Neural cell (in vitro differentiated cells): ENCODE data around the gene ACYP2. TPM values are rescaled to one million over a fixed set of nuclear protein-coding genes. Genes with fewer than 3 reads are reported as not detected.

Experiments used
- H2AFZ ChIP-seq: fragments of 200-600, 300-800 bp; sonication (generic), shearing (Covaris generic); 2 replicates; pipeline ENCODE4 v1.6.0; 2014; ENCODE audit warnings: low read depth, mild to moderate bottlenecking, antibody characterized with exemption, low read length, moderate library complexity
- H3F3A ChIP-seq: fragments of 200-600 bp; shearing (Covaris generic); 2 replicates; pipeline ENCODE4 v1.6.1; 2016; ENCODE audit warnings: mild to moderate bottlenecking, moderate library complexity, mixed read lengths, antibody characterized with exemption, low read length; ENCODE audit not compliant: insufficient read depth, poor library complexity, severe bottlenecking
- H3K27ac ChIP-seq: fragments of 200-600, 300-800 bp; sonication (generic), shearing (Covaris generic); 2 replicates; pipeline ENCODE4 v1.5.1; 2014; ENCODE audit warnings: mild to moderate bottlenecking, low read length, moderate library complexity
- H3K27me3 ChIP-seq: fragments of 300-800, 200-600 bp; sonication (generic), shearing (Covaris generic); 2 replicates; pipeline ENCODE4 v1.6.0; 2014; ENCODE audit warnings: mild to moderate bottlenecking, low read depth, low read length, moderate library complexity; ENCODE audit not compliant: insufficient read depth
- H3K36me3 ChIP-seq: fragments of 300-800, 200-600 bp; sonication (generic), shearing (Covaris generic); 2 replicates; pipeline ENCODE4 v1.5.1; 2014; ENCODE audit warnings: mild to moderate bottlenecking, antibody characterized with exemption, low read length, moderate library complexity; ENCODE audit not compliant: insufficient read depth
- H3K4me2 ChIP-seq: fragments of 300-800, 200-600 bp; sonication (generic), shearing (Covaris generic); 2 replicates; pipeline ENCODE4 v1.6.0; 2014; ENCODE audit warnings: mild to moderate bottlenecking, low read length
- H3K4me3 ChIP-seq: fragments of 300-800, 200-600 bp; sonication (generic), shearing (Covaris generic); 2 replicates; pipeline ENCODE4 v1.5.1; 2014; ENCODE audit warnings: mild to moderate bottlenecking, low read length, moderate library complexity
- H3K79me2 ChIP-seq: fragments of 200-600 bp; shearing (Covaris generic); replicated peaks from 2 replicates; pipeline ENCODE4 v1.6.0; 2014; ENCODE audit warnings: mild to moderate bottlenecking, low read length, moderate library complexity; ENCODE audit not compliant: insufficient read depth
- H3K9ac ChIP-seq: fragments of 300-800, 200-600 bp; sonication (generic), shearing (Covaris generic); 2 replicates; pipeline ENCODE4 v1.6.1; 2016; ENCODE audit warnings: mild to moderate bottlenecking, low read length, mixed read lengths
- H3K9me2 ChIP-seq: fragments of 200-600 bp; shearing (Covaris generic); 2 replicates; pipeline ENCODE4 v1.6.1; 2016; ENCODE audit warnings: mild to moderate bottlenecking, low read length, mixed read lengths; ENCODE audit not compliant: insufficient read depth
- H3K9me3 ChIP-seq: fragments of 200-600, 300-800 bp; sonication (generic), shearing (Covaris generic); 2 replicates; pipeline ENCODE4 v1.6.1; 2016; ENCODE audit warnings: mild to moderate bottlenecking, mixed run types, low read length, moderate library complexity, mixed read lengths
- H4K20me1 ChIP-seq: fragments of 200-600 bp; shearing (Covaris generic); 2 replicates; pipeline ENCODE4 v1.6.1; 2016; ENCODE audit warnings: mild to moderate bottlenecking, mixed run types; ENCODE audit not compliant: insufficient read depth
- EP300 ChIP-seq: fragments of 450-650 bp; conservative IDR thresholded peaks from 2 replicates; pipeline ENCODE4 v1.6.1; 2014; ENCODE audit warnings: antibody characterized with exemption, mild to moderate bottlenecking, moderate library complexity; ENCODE audit not compliant: poor library complexity, severe bottlenecking
- EZH2 ChIP-seq: fragments of 200-600, 300-800 bp; shearing (Covaris generic), sonication (generic); IDR thresholded peaks from 2 replicates; pipeline ENCODE4 v1.6.1; 2014; ENCODE audit warnings: antibody characterized with exemption, low read length, borderline replicate concordance, mild to moderate bottlenecking; ENCODE audit not compliant: insufficient read depth, poor library complexity, severe bottlenecking
- MXI1 ChIP-seq: fragments of 450-650 bp; conservative IDR thresholded peaks from 2 replicates; pipeline ENCODE4 v1.6.1; 2014; ENCODE audit warnings: antibody characterized with exemption, mild to moderate bottlenecking; ENCODE audit not compliant: poor library complexity, severe bottlenecking
- POLR2AphosphoS5 ChIP-seq: IDR thresholded peaks from 2 replicates; pipeline ENCODE4 v1.6.1; 2012
- RAD21 ChIP-seq: fragments of 450-650 bp; conservative IDR thresholded peaks from 2 replicates; pipeline ENCODE4 v1.6.1; 2014; ENCODE audit warnings: antibody characterized with exemption, mild to moderate bottlenecking, moderate library complexity
- SMC3 ChIP-seq: fragments of 450-650 bp; conservative IDR thresholded peaks from 2 replicates; pipeline ENCODE4 v1.6.1; 2014; ENCODE audit warnings: antibody characterized with exemption, mild to moderate bottlenecking, moderate library complexity; ENCODE audit not compliant: poor library complexity
- TAF1 ChIP-seq: IDR thresholded peaks from 2 replicates; pipeline ENCODE4 v1.6.1; 2012; ENCODE audit warnings: low read depth
- polyA plus RNA-seq: library from polyadenylated mRNA; depleted of rRNA; stranded (reverse); fragments of >200 nt; gene quantifications from 2 replicates; pipeline ENCODE4 v1.2.3, GENCODE V29; 2014
- TF ChIP-seq, protein P1 (sequence below): fragments of 450-650 bp; IDR thresholded peaks from 2 replicates; pipeline ENCODE4 v1.5.1; 2014; ENCODE audit warnings: antibody characterized with exemption, mild to moderate bottlenecking, moderate library complexity; ENCODE audit not compliant: poor library complexity, severe bottlenecking
- TF ChIP-seq, protein P2 (sequence below): IDR thresholded peaks from 2 replicates; pipeline ENCODE4 v1.6.1; 2012; ENCODE audit warnings: borderline replicate concordance

The ACYP2 gene
- polyA plus RNA-seq, 1 donor from 2014 or later: 48.2 TPM

DNA sequence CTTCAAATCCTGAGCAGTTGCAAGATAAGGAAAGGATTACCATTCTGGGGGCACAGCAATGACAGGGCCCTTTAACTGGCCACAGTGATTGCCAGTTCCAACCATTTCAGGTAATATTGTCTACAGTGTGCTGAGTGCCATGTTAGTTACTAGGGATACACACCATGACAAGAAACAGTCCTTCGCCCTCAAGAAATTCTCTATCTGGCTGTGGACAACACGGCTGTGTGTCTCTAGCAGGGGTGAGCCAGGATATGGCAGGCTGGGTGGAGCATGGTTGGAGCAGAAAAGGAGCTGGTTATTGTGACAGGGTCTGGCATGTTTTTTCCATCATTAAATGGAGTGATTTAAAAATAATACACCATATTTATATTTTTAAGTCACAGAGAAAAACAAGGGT is 109.6 kb downstream of the ACYP2 start:
- Histone ChIP-seq H4K20me1 (no peaks in the 10 kb centered on the region), H3K36me3 (no peaks in the 10 kb centered on the region), H3K27me3 (no peaks in the 10 kb centered on the region), H3K4me2 (no peak overlapping the region), H3K79me2 (no peaks in the 10 kb centered on the region), H3K4me3 (no peak overlapping the region), H3K9ac (no peak overlapping the region), H2AFZ (no peak overlapping the region), H3K9me2 (no peaks in the 10 kb centered on the region), H3F3A (no peaks in the 10 kb centered on the region), H3K9me3 (no peaks in the 10 kb centered on the region), H3K27ac (no peak overlapping the region)
- TF ChIP-seq POLR2AphosphoS5 (no peak), SMC3 (no peak), RAD21 (no peak), MXI1 (no peak), EP300 (no peak)
- TF ChIP-seq, protein P1, sequence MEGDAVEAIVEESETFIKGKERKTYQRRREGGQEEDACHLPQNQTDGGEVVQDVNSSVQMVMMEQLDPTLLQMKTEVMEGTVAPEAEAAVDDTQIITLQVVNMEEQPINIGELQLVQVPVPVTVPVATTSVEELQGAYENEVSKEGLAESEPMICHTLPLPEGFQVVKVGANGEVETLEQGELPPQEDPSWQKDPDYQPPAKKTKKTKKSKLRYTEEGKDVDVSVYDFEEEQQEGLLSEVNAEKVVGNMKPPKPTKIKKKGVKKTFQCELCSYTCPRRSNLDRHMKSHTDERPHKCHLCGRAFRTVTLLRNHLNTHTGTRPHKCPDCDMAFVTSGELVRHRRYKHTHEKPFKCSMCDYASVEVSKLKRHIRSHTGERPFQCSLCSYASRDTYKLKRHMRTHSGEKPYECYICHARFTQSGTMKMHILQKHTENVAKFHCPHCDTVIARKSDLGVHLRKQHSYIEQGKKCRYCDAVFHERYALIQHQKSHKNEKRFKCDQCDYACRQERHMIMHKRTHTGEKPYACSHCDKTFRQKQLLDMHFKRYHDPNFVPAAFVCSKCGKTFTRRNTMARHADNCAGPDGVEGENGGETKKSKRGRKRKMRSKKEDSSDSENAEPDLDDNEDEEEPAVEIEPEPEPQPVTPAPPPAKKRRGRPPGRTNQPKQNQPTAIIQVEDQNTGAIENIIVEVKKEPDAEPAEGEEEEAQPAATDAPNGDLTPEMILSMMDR: no peak

DNA sequence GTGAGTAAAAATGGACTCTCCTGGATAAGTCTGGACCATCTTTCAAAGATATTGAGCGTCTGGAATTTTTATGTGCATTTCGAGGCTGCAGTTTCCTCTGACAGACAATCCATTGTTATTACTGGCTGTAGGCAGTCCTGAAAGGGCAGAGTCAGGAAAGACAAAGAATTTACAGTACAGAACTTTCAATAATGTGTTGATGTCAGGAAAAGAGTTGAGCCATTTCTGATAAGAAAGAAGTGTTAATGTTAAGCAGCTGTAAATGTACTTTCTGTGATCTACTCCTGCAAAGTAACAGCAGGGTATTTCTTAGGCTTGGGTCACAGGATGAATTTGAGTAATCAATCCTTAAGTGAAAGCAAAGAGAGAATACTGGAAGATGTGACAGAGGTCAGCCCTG is 110.8 kb downstream of the ACYP2 start:
- Histone ChIP-seq H3K9me2 (no peaks in the 10 kb centered on the region), H3K79me2 (no peaks in the 10 kb centered on the region), H2AFZ (no peak overlapping the region), H3K9me3 (no peaks in the 10 kb centered on the region), H3F3A (no peaks in the 10 kb centered on the region), H3K9ac (no peak overlapping the region), H4K20me1 (no peaks in the 10 kb centered on the region), H3K27ac (no peak overlapping the region), H3K27me3 (no peaks in the 10 kb centered on the region), H3K4me3 (no peak overlapping the region), H3K4me2 (no peak overlapping the region), H3K36me3 (no peaks in the 10 kb centered on the region)
- TF ChIP-seq EZH2 (no peak), EP300 (no peak), TAF1 (no peak), SMC3 (no peak), RAD21 (no peak), POLR2AphosphoS5 (no peak), MXI1 (no peak)
- TF ChIP-seq, protein P2, sequence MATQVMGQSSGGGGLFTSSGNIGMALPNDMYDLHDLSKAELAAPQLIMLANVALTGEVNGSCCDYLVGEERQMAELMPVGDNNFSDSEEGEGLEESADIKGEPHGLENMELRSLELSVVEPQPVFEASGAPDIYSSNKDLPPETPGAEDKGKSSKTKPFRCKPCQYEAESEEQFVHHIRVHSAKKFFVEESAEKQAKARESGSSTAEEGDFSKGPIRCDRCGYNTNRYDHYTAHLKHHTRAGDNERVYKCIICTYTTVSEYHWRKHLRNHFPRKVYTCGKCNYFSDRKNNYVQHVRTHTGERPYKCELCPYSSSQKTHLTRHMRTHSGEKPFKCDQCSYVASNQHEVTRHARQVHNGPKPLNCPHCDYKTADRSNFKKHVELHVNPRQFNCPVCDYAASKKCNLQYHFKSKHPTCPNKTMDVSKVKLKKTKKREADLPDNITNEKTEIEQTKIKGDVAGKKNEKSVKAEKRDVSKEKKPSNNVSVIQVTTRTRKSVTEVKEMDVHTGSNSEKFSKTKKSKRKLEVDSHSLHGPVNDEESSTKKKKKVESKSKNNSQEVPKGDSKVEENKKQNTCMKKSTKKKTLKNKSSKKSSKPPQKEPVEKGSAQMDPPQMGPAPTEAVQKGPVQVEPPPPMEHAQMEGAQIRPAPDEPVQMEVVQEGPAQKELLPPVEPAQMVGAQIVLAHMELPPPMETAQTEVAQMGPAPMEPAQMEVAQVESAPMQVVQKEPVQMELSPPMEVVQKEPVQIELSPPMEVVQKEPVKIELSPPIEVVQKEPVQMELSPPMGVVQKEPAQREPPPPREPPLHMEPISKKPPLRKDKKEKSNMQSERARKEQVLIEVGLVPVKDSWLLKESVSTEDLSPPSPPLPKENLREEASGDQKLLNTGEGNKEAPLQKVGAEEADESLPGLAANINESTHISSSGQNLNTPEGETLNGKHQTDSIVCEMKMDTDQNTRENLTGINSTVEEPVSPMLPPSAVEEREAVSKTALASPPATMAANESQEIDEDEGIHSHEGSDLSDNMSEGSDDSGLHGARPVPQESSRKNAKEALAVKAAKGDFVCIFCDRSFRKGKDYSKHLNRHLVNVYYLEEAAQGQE: no peak

DNA sequence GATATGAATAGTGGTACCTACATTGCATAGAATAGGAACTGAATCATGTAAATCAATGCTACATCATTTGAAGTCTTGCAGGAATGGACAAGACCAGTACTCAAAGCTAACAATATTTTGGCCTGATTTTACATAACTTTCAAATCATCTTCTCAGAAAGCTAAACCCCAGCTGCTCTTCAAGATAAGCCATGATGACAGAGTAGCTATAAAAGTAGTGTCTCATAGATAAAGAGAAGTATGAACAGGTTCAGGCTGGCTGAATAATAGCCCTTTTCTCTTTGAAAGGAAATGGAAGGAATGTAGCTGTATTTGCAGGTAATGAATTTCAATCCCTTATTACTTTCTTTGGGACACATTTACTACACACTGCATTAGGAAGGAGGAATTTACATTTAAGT is 112.4 kb downstream of the ACYP2 start:
- Histone ChIP-seq H3K4me3 (no peak overlapping the region), H2AFZ (no peak overlapping the region), H3K36me3 (no peaks in the 10 kb centered on the region), H4K20me1 (no peaks in the 10 kb centered on the region), H3K9me3 (no peaks in the 10 kb centered on the region), H3K9me2 (no peaks in the 10 kb centered on the region), H3F3A (no peaks in the 10 kb centered on the region), H3K27me3 (no peaks in the 10 kb centered on the region), H3K79me2 (no peaks in the 10 kb centered on the region), H3K27ac (no peak overlapping the region), H3K4me2 (no peak overlapping the region), H3K9ac (no peak overlapping the region)
- TF ChIP-seq EP300 (no peak), TAF1 (no peak)
